Activated CD4-positive, alpha-beta T cell treated with anti-CD3 and anti-CD28 coated beads, Interleukin-2, amount 50 U/mL, for 1 hour (primary cell): ENCODE results near the gene MSL1.

ENCODE experiments used
- DNase-seq: peaks from one replicate; pipeline ENCODE4 v3.0.0-alpha.2; 2020

MSL1 gene

GRCh38 chr17:40091691-40092397 is 29.9 kb upstream of the MSL1 start:
- no peak for DNase-seq

- DNase-seq, result no peak
Measured at GRCh38 chr17:40092581-40092980, 29.2 kb upstream of the MSL1 start.

- DNase-seq, result no peak
Measured at GRCh38 chr17:40093005-40093579, 28.7 kb upstream of the MSL1 start.

GRCh38 chr17:40093580-40094201 is 28.1 kb upstream of the MSL1 start:
- DNase-seq, result no peak

GRCh38 chr17:40094874-40095273 is 26.9 kb upstream of the MSL1 start:
- DNase-seq, result no peak

GRCh38 chr17:40095351-40095943 is 26.3 kb upstream of the MSL1 start:
- DNase-seq, result no peak

- DNase-seq, result peak; percentile 65
Measured at GRCh38 chr17:40095944-40096791, 25.6 kb upstream of the MSL1 start.

- no peak for DNase-seq
Measured at GRCh38 chr17:40097087-40097486, 24.7 kb upstream of the MSL1 start.

GRCh38 chr17:40097931-40098845 is 23.6 kb upstream of the MSL1 start:
- no peak for DNase-seq

GRCh38 chr17:40098846-40099618 is 22.7 kb upstream of the MSL1 start:
- DNase-seq, result peak; percentile 99

GRCh38 chr17:40099619-40100418 is 22.0 kb upstream of the MSL1 start:
- no peak for DNase-seq

GRCh38 chr17:40100419-40100668 is 21.4 kb upstream of the MSL1 start, which contains the start of gene NR1D1:
Gene NR1D1, minus strand, starts transcription at chr17:40100589. Its CDS starts 495 bp downstream, at chr17:40100094.
- no peak for DNase-seq

GRCh38 chr17:40100669-40101366 is 21.0 kb upstream of the MSL1 start:
- DNase-seq, result peak; percentile 86

- DNase-seq, result no peak
Measured at GRCh38 chr17:40101367-40102210, 20.2 kb upstream of the MSL1 start.

- no peak for DNase-seq
Measured at GRCh38 chr17:40103071-40103661, 18.6 kb upstream of the MSL1 start.

GRCh38 chr17:40103688-40104087 is 18.1 kb upstream of the MSL1 start:
- DNase-seq, result no peak

GRCh38 chr17:40104594-40105486 is 16.9 kb upstream of the MSL1 start:
- no peak for DNase-seq
